HepG2 (cell line): ENCODE data around the gene REM2. TPM values are rescaled to one million over a fixed set of nuclear protein-coding genes. Genes with fewer than 3 reads are reported as not detected.

Source experiments
- BRD4 ChIP-seq: sonication (generic); formaldehyde crosslinking; IDR thresholded peaks from 2 replicates; pipeline ENCODE4 v1.4.0; 2020; ENCODE audit warnings: missing genetic modification reagents
- EEA1 ChIP-seq: sonication (generic); formaldehyde crosslinking; IDR thresholded peaks from 2 replicates; pipeline ENCODE4 v1.5.1; 2020; ENCODE audit warnings: mild to moderate bottlenecking, missing genetic modification reagents, borderline replicate concordance
- MEIS2 ChIP-seq: sonication (generic); formaldehyde crosslinking; IDR thresholded peaks from 2 replicates; pipeline ENCODE4 v1.9.0; 2021; ENCODE audit warnings: mild to moderate bottlenecking, missing genetic modification reagents
- MTF2 ChIP-seq: sonication (generic); formaldehyde crosslinking; IDR thresholded peaks from 2 replicates; pipeline ENCODE4 v1.5.0; 2020; ENCODE audit warnings: missing genetic modification reagents, borderline replicate concordance
- TEAD3 ChIP-seq: optimal IDR thresholded peaks from 2 replicates; pipeline ENCODE3; 2016; ENCODE audit warnings: borderline replicate concordance
- ZBTB42 ChIP-seq: sonication (generic); formaldehyde crosslinking; IDR thresholded peaks from 2 replicates; pipeline ENCODE4 v1.5.0; 2020; ENCODE audit warnings: mild to moderate bottlenecking, missing genetic modification reagents
- ZNF263 ChIP-seq: sonication (generic); formaldehyde crosslinking; IDR thresholded peaks from 2 replicates; pipeline ENCODE4 v1.4.0; 2020; ENCODE audit warnings: missing genetic modification reagents
- ZNF350 ChIP-seq: sonication (generic); formaldehyde crosslinking; IDR thresholded peaks from 2 replicates; pipeline ENCODE4 v1.4.0; 2020; ENCODE audit warnings: mild to moderate bottlenecking, low read depth, missing genetic modification reagents, borderline replicate concordance
- ZNF567 ChIP-seq: sonication (generic); formaldehyde crosslinking; IDR thresholded peaks from 2 replicates; pipeline ENCODE4 v1.8.1; 2023; ENCODE audit warnings: mild to moderate bottlenecking, missing genetic modification reagents, borderline replicate concordance
- ZNF615 ChIP-seq: sonication (generic); formaldehyde crosslinking; IDR thresholded peaks from 2 replicates; pipeline ENCODE4 v1.5.0; 2020; ENCODE audit warnings: mild to moderate bottlenecking, missing genetic modification reagents, borderline replicate concordance
- ZNF878 ChIP-seq: sonication (generic); formaldehyde crosslinking; IDR thresholded peaks from 2 replicates; pipeline ENCODE4 v1.8.1; 2023; ENCODE audit warnings: mild to moderate bottlenecking, missing genetic modification reagents, moderate library complexity
- polyA plus RNA-seq, 8 experiments: library from polyadenylated mRNA; depleted of rRNA in 3 of 8; stranded (reverse) in 7 of 8; unstranded in 1 of 8; fragments of >200 nt; fragmentation: Illumina TruSeq in 4 of 8; extraction: Trizol in 4 of 8; gene quantifications; 2 replicates each; pipeline versions ENCODE4 v1.2.1 to v1.2.3, GENCODE V29; 2011 to 2016; ENCODE audit warnings: low read depth in 4 of 8, missing spikeins in 1 of 8, mixed read lengths in 1 of 8; ENCODE audit not compliant: insufficient read depth in 1 of 8
- total RNA-seq, 5 experiments: library from RNA; depleted of rRNA; stranded (reverse); fragments of >200 nt; fragmentation: Illumina TruSeq; extraction: Trizol; gene quantifications; 2 replicates each; pipeline ENCODE4 v1.2.3, GENCODE V29; 2016; ENCODE audit warnings: low read depth in 1 of 5
- TF ChIP-seq, protein P1 (sequence below): sonication (generic); formaldehyde crosslinking; IDR thresholded peaks from 2 replicates; pipeline ENCODE4 v1.5.1; 2020; ENCODE audit warnings: missing genetic modification reagents, mild to moderate bottlenecking, borderline replicate concordance
- TF ChIP-seq, protein P2 (sequence below): sonication (generic); formaldehyde crosslinking; IDR thresholded peaks from 2 replicates; pipeline ENCODE4 v1.5.1; 2020; ENCODE audit warnings: mild to moderate bottlenecking, missing genetic modification reagents, moderate library complexity
- TF ChIP-seq, protein P3 (sequence below): conservative IDR thresholded peaks from 2 replicates; pipeline ENCODE4 v1.6.1; 2018; ENCODE audit warnings: missing genetic modification reagents
- TF ChIP-seq, protein P4 (sequence below): sonication (generic); formaldehyde crosslinking; IDR thresholded peaks from 2 replicates; pipeline ENCODE4 v1.4.0; 2020; ENCODE audit warnings: missing genetic modification reagents, mild to moderate bottlenecking, borderline replicate concordance

The REM2 gene
- total and polyA plus RNA-seq, 2 of the 13 experiments (the other 11 are each of a cell fraction or from before 2014, with no cell fraction given), result 0.20 TPM; not detected in 1

DNA sequence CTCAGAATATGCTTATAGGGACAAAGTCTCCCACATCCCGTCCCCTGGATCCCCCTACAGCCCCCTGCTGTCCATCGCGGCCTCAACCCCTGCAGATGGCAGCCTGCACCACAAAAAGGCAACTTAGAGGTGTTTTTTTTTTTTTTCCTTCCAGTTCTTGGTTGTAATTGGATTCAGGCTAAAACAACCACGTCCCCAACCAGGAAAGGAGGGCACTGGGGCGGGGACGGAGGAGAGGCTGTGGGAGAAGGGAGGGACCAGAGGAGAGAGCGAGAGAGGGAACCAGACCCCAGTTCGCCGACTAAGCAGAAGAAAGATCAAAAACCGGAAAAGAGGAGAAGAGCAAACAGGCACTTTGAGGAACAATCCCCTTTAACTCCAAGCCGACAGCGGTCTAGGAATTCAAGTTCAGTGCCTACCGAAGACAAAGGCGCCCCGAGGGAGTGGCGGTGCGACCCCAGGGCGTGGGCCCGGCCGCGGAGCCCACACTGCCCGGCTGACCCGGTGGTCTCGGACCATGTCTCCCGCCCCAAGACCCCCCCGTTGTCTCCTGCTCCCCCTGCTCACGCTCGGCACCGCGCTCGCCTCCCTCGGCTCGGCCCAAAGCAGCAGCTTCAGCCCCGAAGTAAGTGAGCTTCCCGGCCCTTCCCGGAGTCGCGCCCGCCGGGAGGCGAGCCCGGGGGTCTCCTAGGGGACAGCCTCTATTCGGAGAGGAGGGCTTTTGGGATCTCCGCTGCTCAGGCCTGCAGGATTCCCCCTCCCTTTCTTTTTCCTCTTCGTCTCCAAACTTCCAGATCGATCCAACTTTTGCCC is 46.5 kb upstream of the REM2 start, which contains the start of gene MMP14 (continued):
- TF ChIP-seq MEIS2 (CRISPR knock-in tag) (0 out of 2 replicates have a peak, but pooled peaks have one; percentile 36), ZNF567 (0 out of 2 replicates have a peak, but pooled peaks have one; percentile 10), ZBTB42 (CRISPR knock-in tag) (no peak), ZNF615 (CRISPR knock-in tag) (peak; percentile 86; the same call in 1 of the 2 replicates), MTF2 (CRISPR knock-in tag) (0 out of 2 replicates have a peak, but pooled peaks have one; percentile 10), EEA1 (CRISPR knock-in tag) (peak; percentile 9; the same call in 1 of the 2 replicates), BRD4 (CRISPR knock-in tag) (0 out of 2 replicates have a peak, but pooled peaks have one; percentile 23), ZNF350 (CRISPR knock-in tag) (peak; percentile 4; the same call in 1 of the 2 replicates), ZNF878 (CRISPR knock-in tag) (no peak), ZNF263 (CRISPR knock-in tag) (0 out of 2 replicates have a peak, but pooled peaks have one; percentile 23), TEAD3 (CRISPR knock-in tag) (peak; percentile 40)
- TF ChIP-seq, protein P1, sequence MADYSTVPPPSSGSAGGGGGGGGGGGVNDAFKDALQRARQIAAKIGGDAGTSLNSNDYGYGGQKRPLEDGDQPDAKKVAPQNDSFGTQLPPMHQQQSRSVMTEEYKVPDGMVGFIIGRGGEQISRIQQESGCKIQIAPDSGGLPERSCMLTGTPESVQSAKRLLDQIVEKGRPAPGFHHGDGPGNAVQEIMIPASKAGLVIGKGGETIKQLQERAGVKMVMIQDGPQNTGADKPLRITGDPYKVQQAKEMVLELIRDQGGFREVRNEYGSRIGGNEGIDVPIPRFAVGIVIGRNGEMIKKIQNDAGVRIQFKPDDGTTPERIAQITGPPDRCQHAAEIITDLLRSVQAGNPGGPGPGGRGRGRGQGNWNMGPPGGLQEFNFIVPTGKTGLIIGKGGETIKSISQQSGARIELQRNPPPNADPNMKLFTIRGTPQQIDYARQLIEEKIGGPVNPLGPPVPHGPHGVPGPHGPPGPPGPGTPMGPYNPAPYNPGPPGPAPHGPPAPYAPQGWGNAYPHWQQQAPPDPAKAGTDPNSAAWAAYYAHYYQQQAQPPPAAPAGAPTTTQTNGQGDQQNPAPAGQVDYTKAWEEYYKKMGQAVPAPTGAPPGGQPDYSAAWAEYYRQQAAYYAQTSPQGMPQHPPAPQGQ (CRISPR knock-in tag), result no peak
- TF ChIP-seq, protein P2, sequence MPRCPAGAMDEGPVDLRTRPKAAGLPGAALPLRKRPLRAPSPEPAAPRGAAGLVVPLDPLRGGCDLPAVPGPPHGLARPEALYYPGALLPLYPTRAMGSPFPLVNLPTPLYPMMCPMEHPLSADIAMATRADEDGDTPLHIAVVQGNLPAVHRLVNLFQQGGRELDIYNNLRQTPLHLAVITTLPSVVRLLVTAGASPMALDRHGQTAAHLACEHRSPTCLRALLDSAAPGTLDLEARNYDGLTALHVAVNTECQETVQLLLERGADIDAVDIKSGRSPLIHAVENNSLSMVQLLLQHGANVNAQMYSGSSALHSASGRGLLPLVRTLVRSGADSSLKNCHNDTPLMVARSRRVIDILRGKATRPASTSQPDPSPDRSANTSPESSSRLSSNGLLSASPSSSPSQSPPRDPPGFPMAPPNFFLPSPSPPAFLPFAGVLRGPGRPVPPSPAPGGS (CRISPR knock-in tag), result 0 out of 2 replicates have a peak, but pooled peaks have one; percentile 8
- TF ChIP-seq, protein P3, sequence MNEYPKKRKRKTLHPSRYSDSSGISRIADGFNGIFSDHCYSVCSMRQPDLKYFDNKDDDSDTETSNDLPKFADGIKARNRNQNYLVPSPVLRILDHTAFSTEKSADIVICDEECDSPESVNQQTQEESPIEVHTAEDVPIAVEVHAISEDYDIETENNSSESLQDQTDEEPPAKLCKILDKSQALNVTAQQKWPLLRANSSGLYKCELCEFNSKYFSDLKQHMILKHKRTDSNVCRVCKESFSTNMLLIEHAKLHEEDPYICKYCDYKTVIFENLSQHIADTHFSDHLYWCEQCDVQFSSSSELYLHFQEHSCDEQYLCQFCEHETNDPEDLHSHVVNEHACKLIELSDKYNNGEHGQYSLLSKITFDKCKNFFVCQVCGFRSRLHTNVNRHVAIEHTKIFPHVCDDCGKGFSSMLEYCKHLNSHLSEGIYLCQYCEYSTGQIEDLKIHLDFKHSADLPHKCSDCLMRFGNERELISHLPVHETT (CRISPR knock-in tag), result 0 out of 2 replicates have a peak, but pooled peaks have one; percentile 18
- TF ChIP-seq, protein P4, sequence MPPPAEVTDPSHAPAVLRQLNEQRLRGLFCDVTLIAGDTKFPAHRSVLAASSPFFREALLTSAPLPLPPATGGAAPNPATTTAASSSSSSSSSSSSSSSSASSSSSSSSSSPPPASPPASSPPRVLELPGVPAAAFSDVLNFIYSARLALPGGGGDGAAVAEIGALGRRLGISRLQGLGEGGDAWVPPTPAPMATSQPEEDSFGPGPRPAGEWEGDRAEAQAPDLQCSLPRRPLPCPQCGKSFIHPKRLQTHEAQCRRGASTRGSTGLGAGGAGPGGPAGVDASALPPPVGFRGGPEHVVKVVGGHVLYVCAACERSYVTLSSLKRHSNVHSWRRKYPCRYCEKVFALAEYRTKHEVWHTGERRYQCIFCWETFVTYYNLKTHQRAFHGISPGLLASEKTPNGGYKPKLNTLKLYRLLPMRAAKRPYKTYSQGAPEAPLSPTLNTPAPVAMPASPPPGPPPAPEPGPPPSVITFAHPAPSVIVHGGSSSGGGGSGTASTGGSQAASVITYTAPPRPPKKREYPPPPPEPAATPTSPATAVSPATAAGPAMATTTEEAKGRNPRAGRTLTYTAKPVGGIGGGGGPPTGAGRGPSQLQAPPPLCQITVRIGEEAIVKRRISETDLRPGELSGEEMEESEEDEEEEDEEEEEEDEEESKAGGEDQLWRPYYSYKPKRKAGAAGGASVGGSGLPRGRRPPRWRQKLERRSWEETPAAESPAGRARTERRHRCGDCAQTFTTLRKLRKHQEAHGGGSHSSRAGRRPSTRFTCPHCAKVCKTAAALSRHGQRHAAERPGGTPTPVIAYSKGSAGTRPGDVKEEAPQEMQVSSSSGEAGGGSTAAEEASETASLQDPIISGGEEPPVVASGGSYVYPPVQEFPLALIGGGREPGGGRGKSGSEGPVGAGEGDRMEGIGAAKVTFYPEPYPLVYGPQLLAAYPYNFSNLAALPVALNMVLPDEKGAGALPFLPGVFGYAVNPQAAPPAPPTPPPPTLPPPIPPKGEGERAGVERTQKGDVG (CRISPR knock-in tag), result 0 out of 2 replicates have a peak, but pooled peaks have one; percentile 20
